ENCODE results near the gene NBPF26. TPM values are rescaled to one million over a fixed set of nuclear protein-coding genes. Genes with fewer than 3 reads are reported as not detected.
"Not testable (repeated sequence)": the region's sequence is repeated elsewhere in the genome, so short reads cannot be mapped to it uniquely, and the experiment has no call there.

The NBPF26 gene
- total RNA-seq, result 51.6 TPM

- peak; percentile 0 for DNase-seq
Observed at GRCh38 chr1:120723715-120724402, at the start of gene NBPF26. TSS of gene NBPF26 (plus strand) at chr1:120723945.

- not testable (repeated sequence) for DNase-seq
Observed at GRCh38 chr1:120680106-120680819, 43.5 kb upstream of the NBPF26 start.

- not testable (repeated sequence) for DNase-seq
Observed at GRCh38 chr1:120680938-120681337, 42.8 kb upstream of the NBPF26 start.

GRCh38 chr1:120684397-120684796 lies 39.3 kb upstream of the NBPF26 start:
- not testable (repeated sequence) for DNase-seq

GRCh38 chr1:120685622-120686021 lies 38.1 kb upstream of the NBPF26 start:
- DNase-seq, result not testable (repeated sequence)

GRCh38 chr1:120687250-120687649 lies 36.5 kb upstream of the NBPF26 start:
- DNase-seq, result not testable (repeated sequence)

GRCh38 chr1:120700807-120701562 lies 22.8 kb upstream of the NBPF26 start:
- not testable (repeated sequence) for DNase-seq

- DNase-seq, result not testable (repeated sequence)
Observed at GRCh38 chr1:120723358-120723714, 409 bp upstream of the NBPF26 start.

GRCh38 chr1:120724507-120724906 lies 762 bp downstream of the NBPF26 start:
- not testable (repeated sequence) for DNase-seq

- not testable (repeated sequence) for DNase-seq
Observed at GRCh38 chr1:120728811-120729210, 5.1 kb downstream of the NBPF26 start.

- not testable (repeated sequence) for DNase-seq
Observed at GRCh38 chr1:120769090-120769489, 45.3 kb downstream of the NBPF26 start.

- not testable (repeated sequence) for DNase-seq
Observed at GRCh38 chr1:120805452-120805851, 81.7 kb downstream of the NBPF26 start.

GRCh38 chr1:120811822-120812221 lies 88.1 kb downstream of the NBPF26 start:
- DNase-seq, result not testable (repeated sequence)

- DNase-seq, result not testable (repeated sequence)
Observed at GRCh38 chr1:120825051-120825450, 101.3 kb downstream of the NBPF26 start.

- DNase-seq, result not testable (repeated sequence)
Observed at GRCh38 chr1:120826623-120827022, 102.9 kb downstream of the NBPF26 start.

- not testable (repeated sequence) for DNase-seq
Observed at GRCh38 chr1:120844186-120844944, 120.6 kb downstream of the NBPF26 start.

- not testable (repeated sequence) for DNase-seq
Observed at GRCh38 chr1:120844945-120845330, 121.2 kb downstream of the NBPF26 start.

GRCh38 chr1:120849400-120850286 lies 125.9 kb downstream of the NBPF26 start:
- DNase-seq, result not testable (repeated sequence)

GRCh38 chr1:120850287-120850536 lies 126.5 kb downstream of the NBPF26 start:
- not testable (repeated sequence) for DNase-seq

GRCh38 chr1:120850537-120851421 lies 127.0 kb downstream of the NBPF26 start:
- DNase-seq, result not testable (repeated sequence)

All from tongue (tissue), 2 donors.